Body of pancreas (tissue), 4 donors: ENCODE measurements around the gene CSMD2.

ENCODE experiments used
- POLR2A ChIP-seq, 3 donors: fragments of 450-650 bp; IDR thresholded peaks; one replicate each; pipeline ENCODE4 v1.6.1; 2016; ENCODE audit warnings: antibody characterized with exemption in 3 of 3, mild to moderate bottlenecking in 2 of 3
- TF ChIP-seq, protein P1 (sequence below), 7 experiments: fragments of 450-650 bp in 4 of 7; fragments of 200-600 bp in 3 of 7; sonication (generic) in 3 of 7; IDR thresholded peaks; one replicate each; pipeline ENCODE4 v1.5.1; 2016 to 2019; ENCODE audit warnings: antibody characterized with exemption in 7 of 7

- TF ChIP-seq POLR2A (IDR thresholded peaks at IDR 0.05) = no peak
- TF ChIP-seq, protein P1, sequence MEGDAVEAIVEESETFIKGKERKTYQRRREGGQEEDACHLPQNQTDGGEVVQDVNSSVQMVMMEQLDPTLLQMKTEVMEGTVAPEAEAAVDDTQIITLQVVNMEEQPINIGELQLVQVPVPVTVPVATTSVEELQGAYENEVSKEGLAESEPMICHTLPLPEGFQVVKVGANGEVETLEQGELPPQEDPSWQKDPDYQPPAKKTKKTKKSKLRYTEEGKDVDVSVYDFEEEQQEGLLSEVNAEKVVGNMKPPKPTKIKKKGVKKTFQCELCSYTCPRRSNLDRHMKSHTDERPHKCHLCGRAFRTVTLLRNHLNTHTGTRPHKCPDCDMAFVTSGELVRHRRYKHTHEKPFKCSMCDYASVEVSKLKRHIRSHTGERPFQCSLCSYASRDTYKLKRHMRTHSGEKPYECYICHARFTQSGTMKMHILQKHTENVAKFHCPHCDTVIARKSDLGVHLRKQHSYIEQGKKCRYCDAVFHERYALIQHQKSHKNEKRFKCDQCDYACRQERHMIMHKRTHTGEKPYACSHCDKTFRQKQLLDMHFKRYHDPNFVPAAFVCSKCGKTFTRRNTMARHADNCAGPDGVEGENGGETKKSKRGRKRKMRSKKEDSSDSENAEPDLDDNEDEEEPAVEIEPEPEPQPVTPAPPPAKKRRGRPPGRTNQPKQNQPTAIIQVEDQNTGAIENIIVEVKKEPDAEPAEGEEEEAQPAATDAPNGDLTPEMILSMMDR (IDR thresholded peaks at IDR 0.05) = no peak
Measured at GRCh38 chr1:33972676-33973395, 192.2 kb downstream of the CSMD2 start.
